Activated CD8-positive, alpha-beta T cell treated with anti-CD3 and anti-CD28 coated beads, Interleukin-2, amount 10 ng/mL, durations not matched to agents 7 days and 5 days (primary cell): ENCODE measurements around the gene FGFBP3. TPM values are rescaled to one million over a fixed set of nuclear protein-coding genes. Genes with fewer than 3 reads are reported as not detected.

ENCODE experiments used
- ATAC-seq: fragments of 150-1000 bp; cut with Tn5 transposase; one replicate; pipeline ENCODE4 v1.10.0; 2021; ENCODE audit warnings: moderate library complexity
- CTCF ChIA-PET: fragments of 350-600 bp; sonication (Branson Sonifier 250); formaldehyde crosslinking; loops from one replicate; lab custom pipeline; 2021; ENCODE audit warnings: antibody characterized with exemption; lab: Charles Lee
- POLR2A ChIA-PET: fragments of 350-600 bp; sonication (Branson Sonifier 250); formaldehyde crosslinking; loops from one replicate; lab custom pipeline; 2021; ENCODE audit warnings: antibody characterized with exemption; lab: Charles Lee
- DNase-seq: peaks from one replicate; pipeline ENCODE4 v3.0.0-alpha.2; 2020
- H3K27ac Mint-ChIP-seq: one replicate; pipeline ENCODE4 v1.8.0; 2021; ENCODE audit warnings: mild to moderate bottlenecking, mixed read lengths
- H3K27me3 Mint-ChIP-seq: one replicate; pipeline ENCODE4 v1.8.0; 2021; ENCODE audit warnings: low read depth, mixed read lengths
- H3K36me3 Mint-ChIP-seq: one replicate; pipeline ENCODE4 v1.8.0; 2021; ENCODE audit warnings: low read depth, mixed read lengths
- H3K4me1 Mint-ChIP-seq: one replicate; pipeline ENCODE4 v1.8.0; 2021; ENCODE audit warnings: low read depth, mixed read lengths
- H3K4me3 Mint-ChIP-seq: one replicate; pipeline ENCODE4 v1.8.0; 2021; ENCODE audit warnings: mild to moderate bottlenecking, mixed read lengths
- H3K9me3 Mint-ChIP-seq: one replicate; pipeline ENCODE4 v1.8.0; 2022; ENCODE audit warnings: mixed read lengths; ENCODE audit not compliant: insufficient read depth
- total RNA-seq, 2 experiments: library from RNA; stranded (reverse); gene quantifications; one replicate each; pipeline ENCODE4 v1.2.3, GENCODE V29; 2021

Gene FGFBP3
- total RNA-seq, 2 experiments from 2014 or later = 1.0 to 1.5 TPM

DNA sequence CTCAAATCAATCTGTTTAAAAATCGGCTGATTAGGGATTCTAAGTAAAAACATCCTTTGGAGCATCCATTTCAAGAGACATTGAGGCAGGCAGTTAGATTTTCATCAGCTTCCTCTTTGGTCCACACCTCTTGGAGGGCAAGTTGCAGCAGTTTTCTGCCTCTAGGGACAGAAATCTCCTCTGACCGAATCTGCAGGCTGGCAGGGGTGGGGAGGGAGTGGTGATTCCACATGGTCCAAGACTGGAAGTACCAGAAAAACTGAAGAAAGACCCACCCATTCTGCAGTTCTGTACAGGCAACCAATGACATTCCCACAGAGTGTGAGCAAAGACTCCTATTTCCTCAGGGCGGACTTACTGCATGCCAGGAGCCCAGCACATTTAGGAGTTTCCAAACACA lies 29.0 kb downstream of the FGFBP3 start:
- ATAC-seq (no peak), DNase-seq (no peak)
- Mint-ChIP-seq H3K9me3 (no peaks in the 10 kb centered on the region), H3K36me3 (no peaks in the 10 kb centered on the region), H3K4me3 (no peak overlapping the region), H3K4me1 (no peaks in the 10 kb centered on the region), H3K27me3 (peaks cover 2% of the 10 kb centered on the region), H3K27ac (no peak overlapping the region)
- ChIA-PET POLR2A (no interaction called here), CTCF (interaction anchor here (1.1 to 1.5 kb wide), 2 partner anchors 29 to 33 kb away, joined by 3 to 4 read pairs; partner anchors contain the start of gene FGFBP3)

DNA sequence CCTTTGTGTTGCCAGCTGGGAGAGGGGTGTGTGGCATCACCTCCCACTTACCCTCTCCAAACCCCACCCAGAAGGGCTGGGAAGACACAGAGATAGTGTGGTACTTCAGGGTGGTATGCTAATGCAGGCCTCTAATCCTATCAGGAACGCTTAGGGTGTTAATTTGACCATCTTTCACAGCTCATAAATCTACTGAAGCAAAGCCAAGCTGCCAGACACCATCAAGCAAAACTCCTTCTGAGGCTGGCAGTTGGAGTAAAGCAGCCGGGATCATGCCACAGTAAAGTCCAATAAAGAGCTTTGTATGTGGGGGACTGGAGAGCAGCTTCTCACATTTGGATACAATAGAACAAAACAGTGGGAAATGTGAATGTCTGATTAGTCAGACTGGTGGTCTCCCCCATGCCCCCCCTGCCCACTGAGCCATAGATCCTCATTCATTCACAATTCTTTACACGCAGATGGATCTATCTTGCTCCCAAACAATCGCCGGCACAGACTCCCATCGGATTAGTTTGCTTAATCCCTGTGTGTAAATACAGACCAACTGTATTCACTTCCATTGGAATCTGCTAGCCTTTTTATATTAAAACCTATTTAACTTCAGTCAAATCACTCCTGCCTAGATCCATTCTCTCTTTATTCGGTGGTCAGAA lies 29.6 kb downstream of the FGFBP3 start:
- Mint-ChIP-seq H3K27ac (no peak overlapping the region), H3K4me1 (no peaks in the 10 kb centered on the region), H3K36me3 (no peaks in the 10 kb centered on the region), H3K9me3 (no peaks in the 10 kb centered on the region), H3K4me3 (no peak overlapping the region), H3K27me3 (peaks cover 2% of the 10 kb centered on the region)
- DNase-seq = no peak
- ChIA-PET POLR2A (interaction anchor here (0.7 kb wide), 1 partner anchor 35 kb away, joined by 3 read pairs; no protein-coding TSS in a partner anchor), CTCF (interaction anchor here (1.1 to 1.5 kb wide), 2 partner anchors 30 to 33 kb away, joined by 3 to 4 read pairs; partner anchors contain the start of gene FGFBP3)
- ATAC-seq = no peak

DNA sequence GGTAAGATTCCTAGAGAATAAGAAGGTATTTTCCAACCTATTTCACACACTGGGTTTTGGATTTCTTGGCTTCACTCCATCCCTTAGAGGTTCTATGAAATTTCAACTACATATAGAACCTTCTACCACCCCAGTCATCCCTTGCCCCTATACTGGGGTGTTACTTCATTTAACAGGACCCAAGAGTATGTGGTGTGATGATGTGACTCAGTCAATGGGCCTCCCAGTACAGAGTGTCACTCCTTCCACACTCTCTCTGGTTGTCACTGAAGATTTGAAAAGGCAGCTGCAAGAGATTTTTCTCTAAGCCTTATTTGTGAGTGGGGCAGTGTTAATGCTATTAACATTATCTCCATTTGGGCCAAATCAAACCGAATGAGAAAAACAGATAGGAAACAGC lies 33.5 kb downstream of the FGFBP3 start:
- CTCF ChIA-PET = no interaction called here
- Mint-ChIP-seq H3K27me3 (peaks cover 2% of the 10 kb centered on the region), H3K4me1 (no peaks in the 10 kb centered on the region), H3K4me3 (no peak overlapping the region), H3K36me3 (no peaks in the 10 kb centered on the region), H3K9me3 (no peaks in the 10 kb centered on the region), H3K27ac (no peak overlapping the region)
- no peak for DNase-seq
- POLR2A ChIA-PET = no interaction called here
- ATAC-seq = no peak

DNA sequence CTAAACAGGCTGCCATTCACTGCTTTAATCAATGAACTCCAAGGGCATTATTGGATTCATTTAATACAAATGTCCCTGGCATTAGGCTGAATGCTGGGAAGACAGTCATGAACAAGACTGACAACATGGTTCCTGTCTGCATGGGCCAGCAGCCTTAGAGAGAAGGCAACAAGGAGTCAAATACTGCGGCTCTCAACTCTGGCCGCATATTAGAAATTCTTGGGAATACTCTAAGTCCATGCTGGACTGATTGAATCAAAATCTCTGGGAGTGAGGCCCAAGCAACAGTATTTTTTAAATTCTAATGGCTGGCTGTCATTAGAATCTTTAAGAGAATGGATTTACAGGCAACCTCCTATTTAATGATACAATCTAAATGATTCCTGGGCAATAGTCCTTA lies 34.1 kb downstream of the FGFBP3 start:
- H3K4me1 Mint-ChIP-seq = no peaks in the 10 kb centered on the region
- no peaks in the 10 kb centered on the region for H3K9me3 Mint-ChIP-seq
- H3K27me3 Mint-ChIP-seq = peaks cover 2% of the 10 kb centered on the region
- no peak overlapping the region for H3K27ac Mint-ChIP-seq
- no peak overlapping the region for H3K4me3 Mint-ChIP-seq
- DNase-seq (no peak), ATAC-seq (no peak)
- ChIA-PET POLR2A (no interaction called here), CTCF (no interaction called here)
- no peaks in the 10 kb centered on the region for H3K36me3 Mint-ChIP-seq

DNA sequence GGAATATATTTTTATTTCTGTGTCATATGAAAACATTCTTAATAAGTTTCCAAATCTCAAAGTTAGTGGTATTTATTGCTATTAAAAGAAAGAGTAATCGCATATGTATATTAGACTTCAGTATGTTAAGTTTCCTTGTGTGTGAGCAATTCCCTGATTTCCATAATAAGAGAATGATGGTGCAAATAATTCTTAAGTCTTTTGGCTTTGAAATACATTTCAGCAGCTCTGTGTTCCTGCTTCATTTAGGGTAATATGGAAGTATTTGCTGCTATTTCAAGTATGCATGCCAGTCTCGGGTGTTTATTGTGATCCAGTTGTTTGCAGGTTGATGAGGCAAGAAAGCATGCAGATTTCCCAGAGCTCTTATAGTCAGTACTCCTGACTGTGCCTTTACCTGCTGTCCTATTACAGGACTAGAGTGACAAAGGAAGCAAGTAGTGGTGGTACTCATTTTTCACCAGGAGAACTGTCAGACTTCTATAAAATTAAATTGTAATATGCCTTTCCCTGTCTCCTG lies 43.7 kb downstream of the FGFBP3 start:
- no peaks in the 10 kb centered on the region for H3K4me1 Mint-ChIP-seq
- H3K27ac Mint-ChIP-seq = no peak overlapping the region
- peaks cover 24% of the 10 kb centered on the region for H3K36me3 Mint-ChIP-seq
- POLR2A ChIA-PET = no interaction called here
- H3K27me3 Mint-ChIP-seq = no peaks in the 10 kb centered on the region
- DNase-seq (no peak), ATAC-seq (no peak)
- CTCF ChIA-PET = interaction anchor here (1.0 to 1.4 kb wide), 2 partner anchors 9 to 48 kb away, joined by 3 read pairs; no protein-coding TSS in a partner anchor
- no peaks in the 10 kb centered on the region for H3K9me3 Mint-ChIP-seq
- no peak overlapping the region for H3K4me3 Mint-ChIP-seq

GRCh38 chr10:91864744-91865143 lies 44.5 kb downstream of the FGFBP3 start:
- no peak for DNase-seq
- Mint-ChIP-seq H3K36me3 (peaks cover 24% of the 10 kb centered on the region), H3K27me3 (no peaks in the 10 kb centered on the region), H3K4me3 (no peak overlapping the region), H3K27ac (no peak overlapping the region), H3K9me3 (no peaks in the 10 kb centered on the region), H3K4me1 (no peaks in the 10 kb centered on the region)
- POLR2A ChIA-PET = no interaction called here
- CTCF ChIA-PET = interaction anchor here (0.9 to 1.4 kb wide), 3 partner anchors 29 to 48 kb away, joined by 3 to 4 read pairs (median 3); no protein-coding TSS in a partner anchor
- no peak for ATAC-seq

GRCh38 chr10:91864099-91864498 lies 45.2 kb downstream of the FGFBP3 start:
- peaks cover 27% of the 10 kb centered on the region for H3K36me3 Mint-ChIP-seq
- ChIA-PET POLR2A (no interaction called here), CTCF (interaction anchor here (0.9 kb wide), 1 partner anchor 45 kb away, joined by 3 read pairs; no protein-coding TSS in a partner anchor)
- no peaks in the 10 kb centered on the region for H3K27me3 Mint-ChIP-seq
- H3K27ac Mint-ChIP-seq = no peak overlapping the region
- no peaks in the 10 kb centered on the region for H3K4me1 Mint-ChIP-seq
- H3K9me3 Mint-ChIP-seq = no peaks in the 10 kb centered on the region
- H3K4me3 Mint-ChIP-seq = no peak overlapping the region
- DNase-seq (no peak), ATAC-seq (no peak)

GRCh38 chr10:91860885-91861284 lies 48.4 kb downstream of the FGFBP3 start:
- Mint-ChIP-seq H3K4me3 (no peak overlapping the region), H3K27ac (no peak overlapping the region), H3K4me1 (no peaks in the 10 kb centered on the region), H3K36me3 (peaks cover 41% of the 10 kb centered on the region), H3K27me3 (no peaks in the 10 kb centered on the region), H3K9me3 (no peaks in the 10 kb centered on the region)
- ATAC-seq = no peak
- DNase-seq = no peak
- POLR2A ChIA-PET = no interaction called here
- CTCF ChIA-PET = no interaction called here

- H3K27ac Mint-ChIP-seq = no peak overlapping the region
- ChIA-PET POLR2A (interaction anchor here (1.1 kb wide), 1 partner anchor 18 kb away, joined by 3 read pairs; no protein-coding TSS in a partner anchor), CTCF (interaction anchor here (0.8 to 1.8 kb wide), 9 partner anchors 9 to 558 kb away, joined by 3 to 11 read pairs (median 3); partner anchors contain the start of gene FGFBP3)
- no peak for DNase-seq
- ATAC-seq = no peak
- no peak overlapping the region for H3K4me3 Mint-ChIP-seq
- no peaks in the 10 kb centered on the region for H3K4me1 Mint-ChIP-seq
- H3K9me3 Mint-ChIP-seq = no peaks in the 10 kb centered on the region
- H3K27me3 Mint-ChIP-seq = no peaks in the 10 kb centered on the region
- H3K36me3 Mint-ChIP-seq = peaks cover 30% of the 10 kb centered on the region
These were observed 52.6 kb downstream of the FGFBP3 start for GRCh38 chr10:91856637-91857036.

Other genes starting within 250 kb of the FGFBP3 start
- 10 to 100 TPM; 27.5 to 28.4 TPM for gene TNKS2, start 111.1 kb downstream of the FGFBP3 start, total RNA-seq
- 10 to 100 TPM; 40.9 to 41.0 TPM for gene BTAF1, start 14.3 kb upstream of the FGFBP3 start, total RNA-seq